DMS 273 (cell line): ENCODE measurements around the gene RNASE9.
"Not testable (repeated sequence)": the region's sequence is repeated elsewhere in the genome, so short reads cannot be mapped to it uniquely, and the experiment has no call there.

ENCODE experiments used
- DNase-seq: peaks from one replicate; lab custom pipeline; 2025; ENCODE audit not compliant: unreplicated experiment; lab: John Stamatoyannopoulos, UW

RNASE9 gene

DNA sequence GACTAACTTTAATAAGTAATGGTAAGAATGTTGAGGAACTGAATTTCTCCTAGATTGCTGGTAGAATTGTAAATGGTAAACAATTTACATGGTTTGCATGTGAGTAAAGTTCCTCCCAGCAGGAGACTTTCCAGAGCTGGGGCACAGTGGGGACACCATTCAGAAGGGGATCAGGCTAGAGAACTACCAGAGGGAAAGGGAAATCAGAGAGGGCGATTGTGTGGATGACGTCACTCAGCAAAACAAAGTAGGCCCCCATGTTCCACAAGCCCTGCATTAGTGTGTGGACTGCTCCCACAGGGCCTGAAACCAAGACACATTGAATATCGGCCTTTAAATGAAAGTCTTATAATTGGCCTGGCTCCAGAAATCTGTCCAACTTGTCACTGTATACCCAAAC is 17.5 kb upstream of the RNASE9 start:
- no peak for DNase-seq

DNA sequence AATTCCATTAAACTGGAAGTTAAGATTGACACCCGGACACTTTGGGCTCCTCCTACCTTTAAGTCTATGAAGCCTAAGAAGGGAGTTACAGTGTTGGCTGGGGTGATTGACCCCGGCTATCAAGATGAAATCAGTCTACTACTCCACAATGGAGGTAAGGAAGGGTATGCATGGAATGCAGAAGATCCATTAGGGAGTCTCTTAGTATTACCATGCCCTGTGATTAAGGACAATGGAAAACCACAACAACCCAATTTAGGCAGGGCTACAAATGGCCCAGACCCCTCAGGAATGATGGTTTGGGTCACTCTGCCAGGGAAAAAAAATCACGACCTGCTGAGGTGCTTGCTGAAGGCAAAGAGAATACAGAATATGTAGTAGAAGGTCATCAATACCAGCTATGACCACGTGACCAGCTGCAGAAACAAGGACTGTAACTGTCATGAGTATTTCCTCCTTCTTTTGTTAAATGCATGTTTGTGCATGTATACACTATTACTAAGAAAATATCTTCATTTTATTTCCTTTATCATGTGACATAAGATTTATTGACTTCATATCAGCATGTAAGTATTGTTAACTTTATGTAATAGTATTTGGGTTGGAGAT is 11.6 kb upstream of the RNASE9 start:
- not testable (repeated sequence) for DNase-seq

DNA sequence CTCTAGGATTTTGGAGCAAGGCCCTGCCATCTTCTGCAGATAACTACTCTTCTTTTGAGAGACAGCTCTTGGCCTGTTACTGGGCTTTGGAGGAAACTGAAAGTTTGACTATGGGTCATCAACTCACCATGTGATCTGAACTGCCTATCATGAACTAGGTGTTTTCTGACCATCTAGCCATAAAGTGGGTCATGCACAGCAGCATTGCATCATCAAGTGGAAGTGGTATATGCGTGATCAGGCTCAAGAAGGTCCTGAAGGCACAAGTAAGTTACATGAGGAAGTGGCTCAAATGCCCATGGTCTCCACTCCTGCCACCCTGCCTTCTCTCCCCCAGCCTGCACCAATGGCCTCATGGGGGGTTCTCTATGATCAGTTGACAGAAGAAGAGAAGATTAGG is 9.9 kb upstream of the RNASE9 start:
- not testable (repeated sequence) for DNase-seq

DNA sequence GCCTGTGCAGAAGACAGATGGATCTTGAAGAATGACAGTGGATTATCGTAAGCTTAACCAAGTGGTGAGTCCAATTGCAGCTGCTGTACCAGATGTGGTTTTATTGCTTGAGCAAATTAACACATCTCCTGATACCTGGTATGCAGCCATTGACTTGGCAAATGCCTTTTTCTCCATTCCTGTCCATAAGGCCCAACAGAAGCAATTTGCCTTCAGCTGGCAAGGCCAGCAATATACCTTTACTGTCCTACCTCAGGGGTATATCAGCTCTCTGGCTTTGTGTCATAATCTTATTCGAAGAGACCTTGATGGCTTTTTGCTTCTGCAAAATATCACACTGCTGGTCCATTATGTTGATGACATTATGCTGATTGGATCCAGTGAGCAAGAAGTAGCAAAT is 9.0 kb upstream of the RNASE9 start:
- DNase-seq = not testable (repeated sequence)

DNA sequence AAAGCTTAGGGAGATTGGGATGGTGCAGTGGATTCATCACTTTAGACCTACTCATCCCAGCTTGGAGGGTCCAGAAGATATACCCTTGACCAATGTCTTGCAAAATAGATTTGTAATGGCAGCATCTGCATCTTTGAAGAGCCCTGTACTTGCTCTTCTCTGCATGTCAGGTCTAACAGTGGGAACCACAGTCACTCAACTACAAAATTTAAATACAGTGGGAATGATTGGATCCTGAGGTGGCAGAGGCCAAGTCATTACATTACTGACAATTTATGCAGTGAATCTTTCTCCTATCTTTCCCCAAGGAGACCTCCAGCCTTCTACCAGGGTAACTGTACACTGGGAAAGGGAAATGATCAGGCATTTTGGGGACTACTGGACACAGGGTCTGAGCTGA is 8.2 kb upstream of the RNASE9 start:
- DNase-seq = no peak

DNA sequence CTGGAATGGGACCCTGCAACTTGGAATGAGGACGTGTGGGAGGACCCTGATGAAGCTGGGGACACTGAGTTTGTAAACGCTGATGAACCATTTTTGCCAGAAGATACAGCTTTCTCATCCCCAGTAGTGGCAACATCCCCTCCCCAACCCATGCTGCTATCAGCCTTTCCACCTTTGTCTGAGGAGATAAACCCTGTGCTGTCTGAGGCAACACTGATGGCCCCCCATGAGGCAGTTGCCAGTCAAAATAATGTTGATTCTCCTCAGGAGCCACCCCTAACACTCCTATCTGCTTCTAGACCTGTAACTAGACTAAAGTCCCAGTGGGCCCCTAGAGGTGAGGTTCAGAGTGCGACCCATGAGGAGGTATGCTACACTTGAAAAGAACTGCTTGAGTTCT is 7.5 kb upstream of the RNASE9 start:
- no peak for DNase-seq

DNA sequence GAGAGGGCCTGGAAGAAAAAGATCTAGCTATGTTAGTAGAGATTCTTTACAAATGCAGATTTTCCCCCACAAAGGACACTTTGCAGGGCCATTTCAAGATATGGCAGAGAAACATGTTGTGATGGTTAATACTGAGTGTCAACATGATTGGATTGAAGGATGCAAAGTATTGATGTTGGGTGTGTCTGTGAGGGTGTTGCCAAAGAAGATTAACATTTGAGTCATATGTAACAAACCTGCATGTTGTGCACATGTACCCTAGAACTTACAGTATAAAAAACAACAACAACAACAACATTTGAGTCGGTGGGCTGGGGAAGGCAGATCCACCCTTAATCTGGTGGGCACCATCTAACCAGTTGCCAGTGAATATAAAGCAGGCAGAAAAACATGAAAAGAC is 6.4 kb upstream of the RNASE9 start:
- not testable (repeated sequence) for DNase-seq

DNA sequence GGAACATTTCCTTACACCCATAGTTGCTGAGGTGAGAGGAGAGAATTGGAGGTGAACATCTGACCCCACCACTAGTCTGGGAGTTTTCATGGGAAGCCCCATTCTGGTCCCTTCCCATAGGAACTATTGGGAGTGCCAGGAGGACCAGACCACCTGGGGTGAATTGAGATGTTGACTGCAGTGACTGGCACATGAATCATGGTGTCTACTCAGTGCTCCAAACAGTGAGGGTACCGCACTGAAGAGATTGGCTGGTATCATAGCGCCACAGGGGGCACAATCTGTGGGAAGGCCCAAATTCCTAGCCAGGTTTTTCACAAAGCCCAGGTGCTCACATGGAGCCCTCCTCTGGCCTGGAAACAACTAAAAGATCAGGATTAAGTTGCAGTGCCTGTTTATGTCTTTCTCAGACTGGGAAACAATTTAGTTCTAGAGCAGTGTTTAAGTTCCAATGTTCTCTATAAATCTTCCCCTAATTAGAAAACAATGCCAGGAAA is 3.7 kb upstream of the RNASE9 start:
- DNase-seq = no peak

DNA sequence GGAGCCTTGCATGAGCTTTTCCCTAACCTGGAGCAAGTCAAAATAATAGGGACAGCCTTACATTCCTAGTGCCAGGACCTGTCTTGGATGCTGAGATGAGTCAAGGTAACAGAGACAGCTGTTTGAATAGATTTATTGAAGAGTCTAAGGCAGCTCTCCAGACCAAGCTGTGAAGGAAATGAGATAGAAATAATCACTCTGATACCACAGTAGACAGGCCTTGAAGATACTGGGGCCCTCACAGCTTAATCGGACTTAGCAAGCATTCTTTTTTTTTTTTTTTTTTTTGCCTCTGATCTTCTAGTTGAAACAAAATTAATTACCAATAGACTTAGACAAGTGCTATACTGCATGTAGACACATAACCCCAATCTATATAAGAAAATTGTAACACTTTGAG is 3.1 kb upstream of the RNASE9 start:
- no peak for DNase-seq

DNA sequence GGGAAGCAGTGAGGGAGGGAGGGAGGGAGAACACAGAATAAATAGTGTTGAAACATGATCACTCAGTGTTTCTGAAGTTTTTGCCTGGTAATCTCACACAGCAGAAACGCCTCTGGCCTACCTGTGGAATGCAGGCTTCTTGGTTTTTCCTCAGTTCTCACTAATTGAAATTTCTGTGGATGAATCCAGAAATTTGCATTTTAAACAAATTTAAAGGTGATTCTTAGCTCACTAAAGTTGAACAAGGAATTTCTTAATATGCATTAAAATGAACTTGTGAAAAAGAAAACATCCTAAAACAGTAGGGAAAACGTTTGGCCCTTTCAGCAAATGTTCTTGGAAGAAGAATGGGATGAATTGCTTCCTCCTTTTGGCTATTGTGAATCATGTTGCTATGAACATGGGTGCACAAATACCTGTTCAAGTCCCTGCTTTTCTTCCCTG is 1.4 kb downstream of the RNASE9 start:
- DNase-seq = no peak

DNA sequence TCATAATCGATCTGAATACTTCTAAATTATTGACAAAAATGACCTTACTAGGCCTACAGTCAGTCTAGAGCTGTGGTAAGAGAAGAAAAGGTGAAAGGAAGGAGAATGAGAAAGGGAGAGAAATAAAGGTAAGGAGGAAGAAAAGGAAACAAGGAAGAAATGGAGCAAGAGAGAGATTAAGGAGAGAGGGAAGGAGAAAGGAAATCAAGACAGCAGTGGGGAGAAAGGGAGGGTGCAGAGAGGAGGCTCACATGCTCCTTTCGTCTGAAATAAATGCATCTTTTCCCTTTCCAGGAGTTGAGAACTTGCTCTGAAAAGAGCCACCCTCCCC is 3.7 kb downstream of the RNASE9 start:
- no peak for DNase-seq

DNA sequence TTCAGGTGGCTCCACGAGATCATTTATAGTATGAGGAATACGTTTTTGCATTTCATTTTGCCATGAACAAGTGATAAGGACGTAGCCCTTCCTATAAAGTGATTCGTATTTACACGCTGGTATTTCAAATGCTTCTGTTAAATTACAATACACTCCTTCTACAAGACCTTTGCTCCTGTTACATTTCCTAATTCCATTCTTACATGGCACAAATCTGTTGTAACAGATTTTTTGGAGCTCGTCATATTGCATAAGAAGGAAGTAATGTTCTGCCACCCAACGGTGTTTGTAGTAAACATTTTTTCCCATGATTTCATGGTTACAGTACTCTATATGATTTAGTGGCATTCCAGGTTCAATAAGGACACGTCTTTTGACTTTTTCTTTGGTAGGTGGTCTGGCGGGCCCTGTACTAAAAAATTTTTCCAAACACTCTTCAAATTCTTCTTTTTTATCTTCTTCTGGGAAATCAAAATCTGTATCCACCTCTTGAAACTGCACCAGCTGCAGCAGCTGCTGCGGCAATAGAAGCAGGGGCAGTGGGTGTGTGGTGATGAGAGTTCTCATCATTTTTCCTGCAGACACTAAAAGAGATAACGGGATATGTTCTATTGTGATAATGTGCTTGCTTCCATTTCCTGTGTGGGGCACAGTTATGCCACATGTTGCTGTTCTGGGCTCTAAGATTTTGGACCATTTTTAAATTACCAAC is 4.2 kb downstream of the RNASE9 start:
- no peak for DNase-seq

DNA sequence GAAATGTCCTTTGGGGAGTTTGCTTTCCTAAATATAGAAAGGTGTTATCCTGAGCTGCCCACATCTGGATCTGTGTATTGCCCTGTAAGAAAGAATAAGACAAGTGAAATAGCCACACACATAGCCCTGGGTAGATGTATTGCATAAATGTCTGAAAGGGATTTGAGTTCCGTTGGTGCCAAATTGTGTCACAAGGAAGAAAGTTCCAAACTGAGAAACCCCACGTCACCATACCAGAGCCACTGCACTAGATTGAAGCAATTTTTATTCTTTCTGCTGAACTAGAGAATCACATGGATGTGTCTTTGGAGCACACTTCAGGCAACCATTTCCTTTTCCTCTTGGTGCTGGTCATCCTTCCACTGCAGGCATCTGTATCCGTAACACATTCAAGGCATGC is 5.0 kb downstream of the RNASE9 start:
- no peak for DNase-seq

DNA sequence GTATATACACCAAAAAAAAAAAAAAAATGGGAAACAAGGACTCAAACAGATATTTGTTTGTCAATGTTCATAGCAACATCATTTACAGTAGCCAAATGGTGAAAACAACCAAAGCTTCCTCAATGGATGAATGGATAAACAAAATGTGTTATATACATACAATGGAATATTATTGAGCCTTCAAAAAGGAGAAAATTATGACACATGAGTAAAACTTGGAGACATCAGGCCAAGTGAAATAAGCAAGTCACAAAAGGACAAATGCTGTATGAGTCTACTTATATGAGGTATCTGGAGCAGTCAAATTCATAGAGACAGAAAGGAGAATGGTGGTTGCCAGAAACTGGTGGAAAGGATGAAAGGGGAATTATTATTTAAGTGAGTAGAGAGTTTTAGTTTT is 7.8 kb downstream of the RNASE9 start:
- no peak for DNase-seq

DNA sequence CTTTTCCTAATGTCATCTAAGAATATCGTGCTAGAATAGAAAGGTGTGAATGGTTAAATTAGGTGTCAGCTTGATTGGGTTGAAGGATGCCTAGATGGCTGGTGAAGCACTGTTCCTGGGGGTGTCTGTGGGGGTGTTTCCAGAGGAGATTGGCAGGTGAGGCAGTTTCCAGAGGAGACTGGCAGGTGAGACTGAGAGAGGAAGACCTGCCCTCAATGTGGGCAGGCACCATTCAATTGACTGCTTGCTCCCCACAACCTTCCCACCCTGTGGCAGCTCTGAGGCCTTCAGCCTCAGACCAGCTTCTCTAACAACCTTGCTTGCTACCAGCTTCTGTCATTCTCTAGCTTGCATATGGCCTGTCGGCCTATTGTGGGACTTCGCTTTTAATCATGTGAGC is 9.2 kb downstream of the RNASE9 start:
- no peak for DNase-seq

DNA sequence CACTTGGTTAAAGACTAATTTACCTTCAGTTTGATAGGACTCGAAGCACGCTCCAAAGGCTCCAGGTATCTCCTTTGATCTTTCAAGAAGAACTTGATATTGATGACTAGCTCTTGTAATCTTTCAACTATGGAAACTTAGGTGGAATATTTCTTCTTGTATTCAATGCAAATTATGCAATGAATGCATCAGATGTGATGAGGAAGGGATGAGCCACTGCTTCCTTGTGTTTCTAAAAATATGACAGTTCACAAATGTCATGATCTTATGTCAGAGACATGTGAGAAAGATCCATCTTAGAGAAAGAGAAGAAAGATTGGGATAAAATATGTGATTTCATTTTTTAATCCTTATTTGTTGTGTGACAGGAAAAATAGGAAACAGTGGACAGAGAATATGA is 9.9 kb downstream of the RNASE9 start:
- no peak for DNase-seq

DNA sequence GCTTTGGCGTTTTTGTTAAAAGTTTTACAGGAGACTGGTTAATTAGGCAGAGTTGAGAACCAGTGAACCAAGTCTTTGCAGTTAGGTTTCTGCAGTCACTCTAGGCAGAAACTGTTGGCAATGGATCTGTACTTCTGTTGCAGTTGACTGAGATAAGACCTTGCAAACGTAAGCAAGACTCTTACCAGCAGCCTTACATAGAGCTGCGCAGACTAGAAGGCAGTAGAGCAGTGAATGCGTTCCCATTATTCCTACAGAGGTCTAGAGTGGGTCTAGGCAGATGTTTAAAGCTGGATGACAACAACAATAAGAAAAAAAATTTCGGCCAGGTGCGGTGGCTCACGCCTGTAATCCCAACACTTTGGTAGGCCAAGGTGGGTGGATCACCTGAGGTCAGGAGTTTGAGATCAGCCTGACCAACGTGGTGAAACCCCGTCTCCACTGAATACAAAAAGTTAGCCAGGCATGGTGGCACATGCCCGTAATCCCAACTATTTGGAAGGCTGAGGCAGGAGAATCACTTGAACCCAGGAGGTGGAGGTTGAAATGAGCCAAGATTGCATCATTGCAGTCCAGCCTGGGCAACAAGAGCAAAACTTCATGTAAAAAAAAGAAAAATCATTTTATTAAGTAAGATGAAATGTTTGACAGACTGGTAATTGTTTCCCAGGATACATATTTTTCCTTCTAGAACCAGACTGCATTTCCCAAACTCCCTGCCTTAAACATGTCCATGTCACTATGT is 12.3 kb downstream of the RNASE9 start:
- no peak for DNase-seq

DNA sequence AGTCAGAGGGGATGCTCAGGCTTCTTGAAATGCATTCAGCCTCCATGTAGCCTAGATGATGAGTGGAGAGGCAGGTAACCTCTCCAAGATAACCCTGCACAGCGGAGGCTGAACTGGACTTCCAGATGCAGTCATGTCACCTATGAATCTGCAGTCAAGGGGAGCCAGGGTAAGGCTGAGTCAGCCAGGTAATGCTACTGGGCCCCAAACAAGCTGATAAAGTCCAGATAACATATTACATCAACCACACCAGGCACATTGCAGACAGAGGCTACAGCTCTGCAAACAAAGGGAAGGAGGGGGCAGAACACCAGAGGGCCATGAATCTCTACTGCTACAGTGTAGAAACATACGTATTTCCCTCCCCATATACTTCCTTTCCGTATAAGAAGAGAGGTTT is 14.0 kb downstream of the RNASE9 start:
- DNase-seq = no peak

DNA sequence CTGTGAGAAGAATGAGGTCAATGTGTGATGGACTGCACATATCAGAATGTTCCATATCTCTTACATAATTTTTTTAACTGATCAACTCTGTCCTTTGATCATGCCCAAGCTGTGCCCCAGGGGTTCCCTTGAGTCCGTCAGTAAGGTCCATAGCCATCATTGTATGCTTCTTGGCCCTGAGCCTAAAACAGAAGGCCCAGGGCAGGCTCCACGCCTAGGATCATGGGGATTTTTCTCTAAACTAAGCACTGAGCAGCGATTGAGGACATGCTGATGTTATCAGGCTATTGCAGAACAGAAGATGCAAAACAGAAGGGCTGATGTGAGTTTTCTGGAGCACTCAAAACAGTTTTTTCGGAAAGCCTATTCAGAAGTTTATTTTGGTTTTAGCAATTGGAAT is 20.9 kb downstream of the RNASE9 start:
- DNase-seq = no peak

DNA sequence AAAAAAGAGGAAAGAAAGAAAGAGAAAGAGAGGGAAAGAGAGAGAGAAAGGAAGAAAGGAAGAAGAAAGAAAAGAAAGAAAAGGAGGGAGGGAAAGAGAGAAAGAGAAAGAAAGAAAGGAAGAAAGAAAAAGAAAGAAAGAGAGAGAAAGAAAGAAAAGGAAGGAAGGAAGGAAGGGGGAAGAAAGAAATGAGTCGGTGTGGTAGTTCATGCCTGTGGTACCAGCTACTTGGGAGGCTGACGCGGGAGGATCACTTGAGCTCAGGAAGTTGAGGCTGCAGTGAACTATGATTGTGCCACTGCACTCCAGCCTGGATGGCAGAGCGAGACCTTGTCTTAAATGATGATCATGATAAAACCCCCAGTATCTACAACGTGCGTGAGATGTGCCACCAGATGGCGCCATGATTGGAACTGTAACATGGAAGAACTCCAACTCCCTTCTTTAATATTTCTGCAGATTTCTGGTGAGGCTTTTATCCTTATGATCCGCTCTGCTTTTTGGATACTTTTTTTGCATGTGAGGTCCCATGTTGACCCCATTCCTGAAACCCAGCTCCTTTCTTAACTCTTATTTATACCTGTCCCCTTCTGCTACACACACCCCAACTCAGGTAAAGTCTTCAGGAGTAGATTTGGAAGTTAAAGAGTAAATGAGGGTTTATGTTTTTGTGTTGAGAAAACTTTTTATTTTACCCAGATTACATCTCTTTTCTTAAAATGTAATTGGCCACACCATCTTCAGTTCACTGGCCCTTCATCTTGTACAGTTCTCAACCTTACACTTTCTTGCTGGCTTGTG is 29.9 kb downstream of the RNASE9 start:
- peak; percentile 92 for DNase-seq

DNA sequence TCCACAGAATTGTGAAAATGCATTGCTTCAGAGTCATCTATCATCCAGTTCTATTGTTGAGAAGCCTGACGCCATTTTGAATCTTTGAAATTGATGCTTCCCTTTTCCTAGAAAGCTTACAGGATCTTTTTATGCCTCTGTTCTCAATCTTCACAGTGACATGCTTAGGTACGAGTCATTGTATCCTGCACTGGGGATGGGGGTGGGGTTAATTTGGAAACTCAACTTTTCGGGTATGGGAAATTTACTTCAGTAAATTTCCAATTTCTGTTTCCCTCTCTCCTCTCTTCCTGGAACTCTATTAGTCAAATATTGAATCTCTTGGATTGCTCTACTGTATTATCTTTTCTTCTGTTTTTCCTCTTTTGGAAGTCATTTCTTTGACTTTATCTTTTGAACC is 31.0 kb downstream of the RNASE9 start:
- no peak for DNase-seq
